Activated naive CD4-positive, alpha-beta T cell treated with anti-CD3 and anti-CD28 coated beads, Interleukin-2, amount 50 U/mL, for 72 hours (primary cell): ENCODE data around the gene DDX24. TPM values are rescaled to one million over a fixed set of nuclear protein-coding genes. Genes with fewer than 3 reads are reported as not detected.

Source experiments
- ATAC-seq, 2 donors: fragments of 150-1000 bp; cut with Tn5 transposase; 2 replicates each; pipeline ENCODE4 v1.10.0; 2021; ENCODE audit warnings: mild to moderate bottlenecking in 2 of 2, moderate library complexity in 2 of 2
- DNase-seq, 2 donors: peaks; one replicate each; pipeline ENCODE4 v3.0.0; 2021 to 2022; ENCODE audit warnings: low spot score in 2 of 2
- H3K27ac Mint-ChIP-seq, 2 donors: one replicate each; pipeline ENCODE4 v1.8.0; 2022; ENCODE audit warnings: mild to moderate bottlenecking in 2 of 2, mixed read lengths in 2 of 2
- H3K36me3 Mint-ChIP-seq, 2 donors: one replicate each; pipeline ENCODE4 v1.8.0; 2022; ENCODE audit warnings: mixed read lengths in 2 of 2
- H3K9me3 Mint-ChIP-seq, 2 donors: one replicate each; pipeline ENCODE4 v1.8.0; 2022; ENCODE audit warnings: mixed read lengths in 2 of 2
- total RNA-seq, 2 donors: library from RNA; stranded (reverse); gene quantifications; one replicate each; pipeline ENCODE4 v1.2.3, GENCODE V29; 2022

DDX24 gene
- total RNA-seq, 2 donors from 2014 or later, result 182 to 210 TPM

DNA sequence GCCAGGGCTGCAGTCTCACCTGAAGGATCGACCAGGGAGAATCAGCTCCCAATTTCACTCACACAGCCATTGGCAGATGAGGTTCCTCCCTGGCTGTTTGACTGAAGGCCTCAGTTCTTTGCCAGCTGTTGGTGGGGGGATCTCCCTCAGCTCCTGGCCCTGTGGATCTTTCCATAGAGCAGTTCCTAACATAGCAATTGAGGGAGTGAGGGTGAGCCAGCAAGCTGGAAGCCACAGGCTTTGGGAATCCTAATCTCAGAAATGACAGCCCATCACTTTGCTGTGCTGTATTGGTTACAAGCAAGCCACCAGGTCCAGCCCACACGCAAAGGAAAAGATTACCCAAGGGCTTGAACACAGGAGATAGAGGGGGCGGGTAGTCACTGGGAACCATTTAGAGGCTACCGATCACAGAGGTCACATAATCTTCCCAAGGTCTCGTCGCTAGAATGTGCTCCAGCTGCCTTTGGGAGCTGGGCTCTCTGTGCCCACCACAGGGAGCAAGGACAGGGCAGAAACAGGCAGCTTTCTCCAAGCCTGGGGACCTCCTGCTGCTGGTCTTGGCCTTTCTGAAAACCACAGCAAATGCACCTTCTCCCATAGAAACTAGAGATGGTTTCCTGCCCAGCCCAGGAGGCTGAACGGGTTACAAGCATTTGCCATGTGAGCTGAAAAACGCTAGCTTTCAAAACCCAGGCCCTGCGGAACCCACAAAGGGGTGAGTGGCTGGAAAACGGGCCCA lies 59.4 kb downstream of the DDX24 start:
- H3K36me3 Mint-ChIP-seq, result no peaks in the 10 kb centered on the region
- H3K27ac Mint-ChIP-seq, result peak overlapping the region in 1 of 2 donors; percentile 33
- H3K9me3 Mint-ChIP-seq, result no peaks in the 10 kb centered on the region
- ATAC-seq, result peak in 1 of 2 donors; percentile 38
- no peak for DNase-seq

DNA sequence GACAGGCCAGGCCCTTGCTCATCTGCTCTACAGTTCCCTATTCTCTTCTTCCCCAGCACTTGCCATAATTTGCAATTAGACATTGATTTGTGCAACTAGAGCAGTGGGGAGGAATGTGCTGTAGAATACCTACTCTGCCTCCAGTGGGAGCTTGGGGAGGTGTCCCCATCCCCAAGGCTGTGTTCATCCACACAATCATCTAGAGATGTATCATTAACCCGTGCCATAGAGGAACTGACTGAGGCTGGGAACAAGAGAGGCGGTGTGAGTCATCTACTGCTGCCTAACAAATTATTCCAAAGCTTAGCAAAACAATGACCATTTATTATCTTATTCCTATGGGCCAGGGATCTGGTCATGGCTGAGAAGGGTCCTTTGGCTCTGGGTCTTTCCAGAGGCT lies 60.0 kb downstream of the DDX24 start:
- ATAC-seq (peak in 1 of 2 donors; percentile 53), DNase-seq (no peak)
- Mint-ChIP-seq H3K9me3 (no peaks in the 10 kb centered on the region), H3K36me3 (no peaks in the 10 kb centered on the region), H3K27ac (peak overlapping the region in 1 of 2 donors; percentile 33)

DNA sequence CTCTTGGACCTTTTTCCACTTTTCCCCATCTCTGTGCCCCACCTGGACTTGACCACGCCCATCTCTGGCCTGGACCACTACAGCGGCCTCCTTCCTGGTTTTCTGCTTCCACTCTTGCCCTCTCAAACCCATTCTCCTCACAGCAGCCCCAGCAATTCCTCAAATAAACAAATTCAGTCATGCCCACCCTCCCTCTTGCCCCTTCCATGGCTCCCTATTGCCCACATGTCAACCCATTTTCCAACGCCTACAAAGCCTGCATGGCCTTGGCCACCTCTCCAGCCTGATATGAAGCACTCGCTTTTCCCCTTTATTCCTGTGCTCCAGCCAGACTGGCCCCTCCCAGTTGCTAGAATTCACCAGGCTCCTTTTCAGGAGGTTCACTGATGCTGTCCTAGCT lies 60.7 kb downstream of the DDX24 start:
- ATAC-seq (no peak), DNase-seq (no peak)
- H3K27ac Mint-ChIP-seq, result peak overlapping the region in 1 of 2 donors; percentile 33

DNA sequence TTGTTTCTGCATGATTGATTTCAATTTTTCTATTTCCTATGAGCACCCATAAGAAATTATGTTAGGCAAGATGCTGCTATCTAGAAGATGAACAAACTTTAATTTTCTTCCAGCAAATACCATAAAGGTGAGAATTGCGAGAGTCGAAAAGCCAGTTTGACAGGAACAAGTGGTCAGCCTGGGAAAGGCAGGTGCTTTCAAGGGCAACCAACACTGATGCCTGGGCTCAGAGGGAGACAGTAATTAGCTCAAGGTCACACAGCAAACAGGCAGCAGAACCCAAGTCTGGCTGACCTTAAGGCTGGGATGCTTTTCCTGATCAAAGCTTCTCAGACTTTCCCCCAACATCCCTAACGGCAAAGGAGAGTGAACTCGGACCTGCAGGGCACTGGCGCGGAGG lies 61.7 kb downstream of the DDX24 start:
- Mint-ChIP-seq H3K9me3 (no peaks in the 10 kb centered on the region), H3K36me3 (no peaks in the 10 kb centered on the region), H3K27ac (no peak overlapping the region)
- DNase-seq (no peak), ATAC-seq (no peak)

More for the DNA sequence above, 60.7 kb downstream of the DDX24 start:
- no peaks in the 10 kb centered on the region for H3K36me3 Mint-ChIP-seq
- no peaks in the 10 kb centered on the region for H3K9me3 Mint-ChIP-seq

DNA sequence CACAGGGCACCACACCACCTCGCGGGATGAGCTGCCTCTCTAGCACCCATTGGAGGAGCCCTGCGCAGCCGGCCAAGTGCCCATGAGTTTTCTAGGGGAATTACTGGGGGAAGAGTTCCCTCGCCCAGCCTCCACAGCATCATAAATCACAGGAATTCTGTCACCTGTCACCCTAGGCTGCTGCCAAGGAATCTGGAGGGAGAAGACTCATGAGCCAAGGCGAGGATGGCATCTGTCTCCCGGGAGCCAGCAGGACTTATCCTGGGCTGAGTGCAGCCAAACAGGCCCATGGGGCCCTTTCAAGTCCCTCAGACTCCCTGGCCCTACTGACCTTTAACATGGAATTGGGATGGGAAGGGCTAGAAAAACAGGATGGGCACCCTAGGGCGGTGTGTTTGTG lies 62.7 kb downstream of the DDX24 start:
- ATAC-seq (no peak), DNase-seq (no peak)
- no peaks in the 10 kb centered on the region for H3K36me3 Mint-ChIP-seq
- no peak overlapping the region for H3K27ac Mint-ChIP-seq
- H3K9me3 Mint-ChIP-seq, result no peaks in the 10 kb centered on the region

DNA sequence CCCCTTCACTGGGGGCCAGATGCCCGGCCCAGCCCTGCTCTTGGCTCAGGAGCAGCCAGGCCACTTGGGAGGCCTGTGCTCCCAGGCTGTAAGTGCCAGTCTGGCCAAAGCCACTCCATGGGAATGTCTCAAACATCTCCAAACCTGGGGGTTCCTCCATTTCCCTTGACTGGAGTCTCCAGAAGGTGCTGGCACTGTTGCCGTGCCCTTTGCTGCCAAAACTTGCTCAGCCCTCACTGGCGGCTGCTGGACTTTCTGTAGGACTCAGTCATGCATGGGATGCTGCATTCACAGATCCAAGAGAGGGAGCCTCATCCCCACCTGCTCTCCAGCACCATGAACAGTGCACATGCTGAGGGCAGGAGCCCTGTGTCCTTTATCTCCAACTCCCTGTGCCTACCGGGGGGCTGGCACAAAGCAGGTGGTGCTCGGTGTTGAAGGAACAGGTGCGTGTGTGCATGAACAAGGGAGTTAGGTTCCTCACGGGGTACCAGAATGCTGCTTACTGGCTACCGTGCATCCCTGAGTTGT lies 64.5 kb downstream of the DDX24 start:
- no peaks in the 10 kb centered on the region for H3K36me3 Mint-ChIP-seq
- no peak for ATAC-seq
- no peak for DNase-seq
- H3K9me3 Mint-ChIP-seq, result no peaks in the 10 kb centered on the region
- no peak overlapping the region for H3K27ac Mint-ChIP-seq

DNA sequence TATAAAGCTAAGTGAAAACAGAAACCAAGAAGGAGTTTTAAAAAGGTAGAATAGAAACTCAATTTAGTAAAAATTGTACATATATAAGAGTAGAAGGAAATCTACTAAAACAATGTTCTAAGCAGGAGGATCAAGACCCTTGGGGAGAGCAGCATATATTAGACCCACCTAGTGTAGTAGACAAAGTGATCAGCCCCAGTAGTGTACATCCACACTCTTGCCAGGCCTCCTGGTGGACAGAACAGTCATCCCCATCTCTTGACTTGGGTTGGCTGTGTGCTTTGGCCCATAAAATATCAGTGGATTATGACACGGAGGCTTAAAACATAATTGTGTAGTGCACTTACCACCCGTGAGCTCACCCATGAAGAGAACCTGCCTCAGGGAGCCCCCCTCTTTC lies 65.8 kb downstream of the DDX24 start:
- Mint-ChIP-seq H3K36me3 (no peaks in the 10 kb centered on the region), H3K27ac (no peak overlapping the region), H3K9me3 (no peaks in the 10 kb centered on the region)
- no peak for DNase-seq
- no peak for ATAC-seq

DNA sequence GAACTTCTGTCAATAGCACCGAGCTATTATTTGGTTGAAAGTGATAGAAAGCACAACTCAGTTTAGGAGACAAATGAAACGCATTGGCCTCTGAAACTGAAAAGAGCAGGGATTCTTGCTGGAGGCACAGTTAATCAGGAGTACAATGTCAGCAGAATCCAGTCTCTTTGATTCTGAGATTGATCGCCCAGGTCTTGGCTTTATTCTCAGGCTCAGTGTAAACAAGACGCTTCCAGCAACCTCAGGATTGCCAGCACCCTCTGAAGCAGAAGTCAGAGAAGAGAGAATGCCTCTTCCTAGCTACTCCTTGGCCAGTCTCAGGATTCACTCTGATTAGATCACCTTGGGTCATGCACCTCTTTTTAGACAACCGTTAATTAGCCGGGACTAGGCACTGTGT lies 66.6 kb downstream of the DDX24 start:
- ATAC-seq (no peak), DNase-seq (no peak)
- Mint-ChIP-seq H3K27ac (no peak overlapping the region), H3K36me3 (no peaks in the 10 kb centered on the region), H3K9me3 (no peaks in the 10 kb centered on the region)

DNA sequence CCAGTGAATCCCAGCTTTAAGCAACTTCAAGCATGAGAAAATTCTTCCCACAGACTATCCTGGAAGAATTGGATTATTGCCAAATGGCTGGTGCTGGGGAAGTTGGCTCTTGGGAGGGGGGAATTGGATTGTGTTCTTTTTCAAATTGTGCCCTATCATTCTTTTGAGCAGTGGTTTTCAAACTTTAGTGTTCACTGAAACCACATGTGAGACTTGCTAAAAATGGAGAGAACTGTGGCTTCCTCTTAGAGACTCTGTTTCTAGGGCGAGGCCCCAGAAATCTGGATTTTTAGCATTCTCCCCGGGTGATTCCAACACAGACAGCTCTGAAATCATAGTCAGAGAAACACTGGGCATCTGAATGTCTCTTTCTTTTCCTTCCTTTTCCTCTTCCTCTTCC lies 69.2 kb downstream of the DDX24 start:
- peak overlapping the region in 1 of 2 donors; percentile 68 for H3K27ac Mint-ChIP-seq
- peak; percentile 27 to 64 for ATAC-seq
- H3K9me3 Mint-ChIP-seq, result no peaks in the 10 kb centered on the region
- H3K36me3 Mint-ChIP-seq, result no peaks in the 10 kb centered on the region
- no peak for DNase-seq

DNA sequence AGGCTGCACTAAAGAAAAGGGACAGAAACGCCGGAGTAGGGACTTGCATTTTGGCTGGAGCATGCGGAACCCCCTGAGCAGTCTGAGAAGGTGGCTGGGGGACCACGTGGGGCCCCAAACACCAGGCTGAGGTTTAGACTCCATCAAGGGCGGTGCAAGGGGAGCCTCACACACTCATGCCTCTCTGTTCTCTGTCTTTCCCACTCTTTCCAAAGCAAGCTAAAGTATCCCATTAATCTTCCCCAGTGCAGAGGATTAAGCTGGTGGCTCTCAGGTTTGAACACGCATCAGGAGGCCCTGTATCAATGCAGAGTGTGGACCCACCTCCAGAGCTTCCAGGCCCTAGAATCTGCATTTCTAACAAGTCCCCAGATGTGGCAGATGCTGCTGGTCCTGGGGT lies 70.4 kb downstream of the DDX24 start:
- no peak for DNase-seq
- H3K27ac Mint-ChIP-seq, result no peak overlapping the region
- no peaks in the 10 kb centered on the region for H3K9me3 Mint-ChIP-seq
- no peaks in the 10 kb centered on the region for H3K36me3 Mint-ChIP-seq
- no peak for ATAC-seq

DNA sequence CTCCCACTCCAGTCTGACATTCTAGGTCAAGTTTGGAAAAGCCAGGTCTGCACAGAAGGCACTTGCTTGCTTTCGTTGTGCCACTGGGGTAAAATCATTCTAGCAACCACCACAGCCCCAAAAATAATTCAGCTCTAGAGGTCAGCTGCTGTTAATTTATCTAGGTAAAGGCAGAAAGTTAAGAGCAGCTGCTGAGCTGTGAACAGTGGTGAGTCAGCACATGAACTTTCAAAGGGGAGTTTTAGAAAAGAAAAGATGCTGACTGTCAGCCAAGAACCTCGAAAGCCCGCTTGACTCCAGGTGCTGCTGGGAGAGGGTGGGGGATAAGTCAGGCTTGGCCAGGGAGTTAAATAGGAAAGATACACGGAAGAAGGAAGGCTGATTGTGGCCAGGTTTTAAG lies 71.2 kb downstream of the DDX24 start:
- no peak for DNase-seq
- Mint-ChIP-seq H3K27ac (peak overlapping the region in 1 of 2 donors; percentile 59), H3K36me3 (no peaks in the 10 kb centered on the region), H3K9me3 (no peaks in the 10 kb centered on the region)
- no peak for ATAC-seq

DNA sequence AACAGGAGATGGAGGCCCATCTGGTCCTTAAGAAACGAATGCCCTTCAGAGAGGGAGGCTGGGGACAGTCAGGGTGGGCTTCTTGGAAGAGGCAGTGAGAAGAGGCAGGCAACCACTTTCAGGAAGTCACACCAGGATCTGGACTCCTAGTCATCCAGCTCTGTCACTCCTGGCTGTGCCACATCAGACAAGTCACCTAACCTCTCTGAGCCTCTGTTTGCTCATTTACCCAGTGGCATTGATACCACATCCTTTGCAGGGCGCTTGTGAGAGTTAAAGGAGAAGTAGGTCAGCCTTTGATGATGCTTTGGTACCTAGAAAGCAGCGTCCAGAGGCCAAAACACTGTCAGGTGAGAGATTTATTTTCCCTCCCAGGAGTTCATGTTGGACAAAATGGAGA lies 72.8 kb downstream of the DDX24 start:
- DNase-seq (no peak), ATAC-seq (peak; percentile 75 to 96)
- no peaks in the 10 kb centered on the region for H3K36me3 Mint-ChIP-seq
- no peaks in the 10 kb centered on the region for H3K9me3 Mint-ChIP-seq
- H3K27ac Mint-ChIP-seq, result peak overlapping the region in 1 of 2 donors; percentile 59

DNA sequence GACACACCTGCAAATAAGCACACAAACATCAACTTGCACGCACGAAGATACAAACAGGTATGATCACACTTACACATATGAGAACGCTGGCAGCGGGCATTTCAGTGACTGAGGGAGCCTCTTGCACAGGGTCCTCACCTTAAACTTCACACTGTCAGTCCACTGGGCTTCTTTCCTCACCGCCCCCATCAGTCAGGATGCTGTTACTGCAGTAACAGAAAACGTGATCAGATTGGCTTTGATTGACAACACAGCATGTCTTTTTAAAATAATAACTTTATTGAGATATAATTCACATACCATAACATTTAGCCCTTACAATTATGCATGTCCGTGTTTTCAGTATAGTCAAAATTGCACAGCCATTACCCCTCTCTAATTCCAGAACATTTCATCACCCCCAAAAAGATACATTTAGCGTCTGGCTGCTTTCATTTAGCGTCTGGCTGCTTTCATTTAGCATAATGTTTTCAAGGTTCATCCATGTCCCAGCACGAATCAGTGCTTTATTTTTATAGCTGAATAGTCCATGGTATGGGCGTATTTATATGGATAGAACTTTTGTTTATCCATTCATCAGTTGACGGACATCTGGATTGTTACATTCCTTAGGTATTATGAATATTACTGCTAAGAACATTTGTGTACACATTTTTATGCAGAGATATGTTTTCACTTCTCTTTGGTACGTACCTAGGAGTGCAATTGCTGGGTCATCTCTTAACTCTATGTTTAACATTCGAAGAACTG lies 75.5 kb downstream of the DDX24 start:
- no peaks in the 10 kb centered on the region for H3K9me3 Mint-ChIP-seq
- no peaks in the 10 kb centered on the region for H3K36me3 Mint-ChIP-seq
- no peak overlapping the region for H3K27ac Mint-ChIP-seq
- ATAC-seq (peak in 1 of 2 donors; percentile 36), DNase-seq (peak in 1 of 2 donors; percentile 33)

DNA sequence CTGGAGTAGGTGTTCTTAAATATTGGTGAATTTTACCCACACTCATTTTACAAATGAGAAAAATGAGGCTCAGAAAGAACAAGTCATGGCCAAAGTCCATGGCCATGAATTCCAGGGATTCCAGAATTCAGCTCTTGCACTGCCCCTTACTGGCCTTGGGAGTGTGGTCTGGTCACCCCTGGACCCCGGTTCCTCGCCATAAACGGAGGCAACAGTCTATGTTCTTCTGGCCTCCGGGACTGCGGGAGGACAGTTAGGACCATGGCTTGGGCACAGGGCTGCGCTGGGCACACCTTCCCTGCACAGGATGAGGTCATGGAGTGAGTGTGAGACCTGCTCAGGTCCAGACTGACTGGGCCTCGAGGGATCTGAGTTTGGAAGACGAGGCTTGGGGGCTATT lies 77.0 kb downstream of the DDX24 start:
- Mint-ChIP-seq H3K36me3 (no peaks in the 10 kb centered on the region), H3K27ac (no peak overlapping the region), H3K9me3 (no peaks in the 10 kb centered on the region)
- DNase-seq, result no peak
- ATAC-seq, result no peak

DNA sequence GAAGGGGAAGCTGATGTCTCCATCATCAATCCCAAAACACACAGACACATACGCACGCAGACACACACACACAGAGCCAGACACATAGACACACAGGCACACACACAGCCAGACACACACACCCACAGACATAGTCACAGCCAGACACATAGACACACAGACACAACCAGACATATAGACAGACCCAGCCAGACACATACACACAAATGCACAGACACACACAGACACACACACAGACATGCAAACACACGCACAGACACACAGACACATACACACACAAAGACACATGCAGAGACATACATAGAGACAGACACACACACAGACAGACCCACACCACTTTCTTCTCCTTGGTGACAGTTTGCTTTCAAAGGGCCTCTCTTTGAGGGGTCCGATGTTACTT lies 77.6 kb downstream of the DDX24 start:
- no peak overlapping the region for H3K27ac Mint-ChIP-seq

DNA sequence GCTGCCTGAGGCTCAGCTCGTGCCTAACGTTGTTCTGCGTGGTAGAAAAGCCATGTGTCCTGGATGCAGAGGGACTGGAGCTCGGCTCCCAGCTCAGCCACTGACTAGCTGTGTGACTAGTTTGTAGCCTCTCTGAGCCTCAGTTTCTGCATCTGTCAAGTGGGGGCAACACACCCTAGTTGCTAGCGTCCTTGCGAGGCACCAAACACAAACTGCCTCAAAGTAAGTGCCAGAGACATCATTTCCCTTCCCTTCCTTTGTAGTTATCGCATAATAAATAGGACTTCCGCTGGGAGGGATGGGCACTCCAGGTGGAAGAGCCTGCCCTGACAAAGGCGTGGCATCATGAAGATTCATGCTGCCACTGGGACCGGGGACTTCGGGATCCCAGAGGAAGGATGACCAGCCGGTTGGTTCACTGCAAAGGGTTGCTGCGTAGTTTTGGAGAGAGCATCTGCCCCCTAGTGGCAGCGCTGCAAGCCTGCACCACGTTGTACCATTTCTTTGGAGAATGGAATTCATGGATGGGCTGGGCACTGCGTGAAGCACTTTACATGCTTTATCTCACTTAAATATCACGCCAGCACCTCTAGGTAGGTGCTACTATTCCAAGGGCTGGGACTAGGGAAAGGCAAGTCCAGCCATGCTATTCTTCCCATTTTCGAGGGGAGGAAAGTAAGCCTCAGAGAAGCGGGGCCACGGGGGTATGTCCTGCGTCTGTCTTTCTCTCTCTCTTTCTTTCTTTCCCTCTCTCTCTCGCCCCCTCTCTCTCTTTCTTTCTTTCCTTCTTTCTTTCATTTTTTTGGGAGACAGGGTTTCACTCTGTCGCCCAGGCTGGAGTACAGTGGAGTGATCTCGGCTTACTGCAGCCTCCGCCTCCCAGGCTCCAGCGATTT lies 79.3 kb downstream of the DDX24 start:
- Mint-ChIP-seq H3K9me3 (no peaks in the 10 kb centered on the region), H3K36me3 (no peaks in the 10 kb centered on the region), H3K27ac (peak overlapping the region in 1 of 2 donors; percentile 52)
- DNase-seq (peak in 1 of 2 donors; percentile 62), ATAC-seq (peak; percentile 79 to 85)

More for the DNA sequence above, 77.6 kb downstream of the DDX24 start:
- Mint-ChIP-seq H3K9me3 (no peaks in the 10 kb centered on the region), H3K36me3 (no peaks in the 10 kb centered on the region)
- DNase-seq (no peak), ATAC-seq (no peak)

DNA sequence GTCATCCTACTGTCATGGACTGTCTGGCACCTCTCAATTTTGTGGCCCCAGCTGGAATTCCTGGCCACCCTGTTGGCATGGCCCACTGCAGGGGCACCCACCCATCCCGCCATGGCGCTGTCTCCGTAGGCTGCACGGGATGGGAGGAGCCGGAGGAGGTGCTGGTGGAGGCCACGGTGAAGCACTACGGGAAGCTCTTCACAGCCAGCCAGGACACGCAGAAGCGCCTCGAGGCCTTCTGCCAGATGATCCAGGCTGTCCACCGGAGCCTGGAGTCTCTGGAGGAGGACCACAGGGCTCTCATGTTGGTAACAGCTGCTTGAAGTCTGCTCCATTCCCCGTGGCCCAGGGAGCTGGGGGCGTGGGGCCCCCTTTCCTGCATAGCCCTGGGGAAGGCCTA lies 80.0 kb downstream of the DDX24 start:
- Mint-ChIP-seq H3K36me3 (no peaks in the 10 kb centered on the region), H3K27ac (no peak overlapping the region), H3K9me3 (no peaks in the 10 kb centered on the region)
- DNase-seq (no peak), ATAC-seq (no peak)
